GM18861 (cell line): ENCODE results near the gene AKR1C8.

Experiments used
- ATAC-seq: cut with Tn5 transposase; IDR thresholded peaks from one replicate; pipeline ENCODE4 v1.9.1; 2021; ENCODE audit not compliant: unreplicated experiment

The AKR1C8 gene

GRCh38 chr10:5108658-5109416, 76.1 kb downstream of the AKR1C8 start:
- no peak for ATAC-seq

GRCh38 chr10:5107860-5108526, 77.0 kb downstream of the AKR1C8 start:
- ATAC-seq: no peak

GRCh38 chr10:5106553-5106952, 78.4 kb downstream of the AKR1C8 start:
- ATAC-seq: no peak

GRCh38 chr10:5105626-5106025, 79.3 kb downstream of the AKR1C8 start:
- ATAC-seq: no peak
